ENCODE measurements around the gene SNX27. TPM values are rescaled to one million over a fixed set of nuclear protein-coding genes. Genes with fewer than 3 reads are reported as not detected.
"Not testable (repeated sequence)": the region's sequence is repeated elsewhere in the genome, so short reads cannot be mapped to it uniquely, and the experiment has no call there.

The SNX27 gene
- total RNA-seq, 1 donor, result 26.7 TPM

DNA sequence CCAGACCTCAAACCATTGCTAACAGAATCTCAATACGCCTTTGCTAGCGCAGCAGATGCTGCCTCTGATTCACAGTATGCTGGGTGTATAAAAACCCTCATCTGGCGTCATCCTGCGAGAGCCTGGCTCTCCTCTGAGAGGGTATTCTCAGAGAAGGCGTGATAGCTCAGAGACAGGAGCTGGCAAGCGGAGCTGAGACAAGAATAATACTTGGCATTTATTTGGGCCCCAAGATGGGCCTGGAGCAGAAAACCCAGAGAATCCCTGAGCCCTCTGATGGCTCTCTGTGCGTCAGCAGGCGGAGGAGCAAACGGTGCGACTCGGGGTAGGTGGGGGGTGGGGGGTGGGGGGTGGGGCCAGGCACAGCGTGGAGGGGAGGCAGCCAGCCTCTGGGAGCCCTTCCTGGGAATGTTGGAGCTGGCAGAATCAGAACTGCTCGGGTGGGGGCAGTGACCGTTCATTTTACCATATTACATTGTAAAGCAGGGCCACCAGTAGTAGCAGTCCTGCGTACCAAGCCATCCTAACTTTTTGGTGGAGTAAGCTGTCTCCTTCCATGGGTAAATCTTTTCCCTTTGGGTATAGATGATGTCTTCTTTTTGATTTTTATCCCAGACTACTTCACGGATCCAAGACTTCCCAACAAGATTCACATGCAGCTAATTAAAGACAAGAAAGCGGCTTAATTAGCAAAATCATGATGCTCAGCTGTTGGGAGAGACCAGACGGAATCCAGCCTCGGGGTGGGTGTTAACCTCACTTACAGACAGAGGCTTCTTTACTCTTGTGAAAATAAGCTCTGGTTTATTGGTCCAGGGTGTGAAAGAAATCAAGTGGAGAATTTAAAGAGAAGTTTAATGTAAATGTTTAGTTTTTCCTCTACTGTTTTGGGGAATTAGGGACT, 116.6 kb downstream of the SNX27 start:
- Histone ChIP-seq H3K4me1 (ENCODE audit: insufficient read depth, low read length) (no peaks in the 10 kb centered on the region), H3K4me3 (ENCODE audit: low read length) (no peak overlapping the region), H3K9me3 (ENCODE audit: low read depth, low read length) (no peaks in the 10 kb centered on the region), H3K27me3 (ENCODE audit: insufficient read depth, low read length) (peaks cover 23% of the 10 kb centered on the region)

DNA sequence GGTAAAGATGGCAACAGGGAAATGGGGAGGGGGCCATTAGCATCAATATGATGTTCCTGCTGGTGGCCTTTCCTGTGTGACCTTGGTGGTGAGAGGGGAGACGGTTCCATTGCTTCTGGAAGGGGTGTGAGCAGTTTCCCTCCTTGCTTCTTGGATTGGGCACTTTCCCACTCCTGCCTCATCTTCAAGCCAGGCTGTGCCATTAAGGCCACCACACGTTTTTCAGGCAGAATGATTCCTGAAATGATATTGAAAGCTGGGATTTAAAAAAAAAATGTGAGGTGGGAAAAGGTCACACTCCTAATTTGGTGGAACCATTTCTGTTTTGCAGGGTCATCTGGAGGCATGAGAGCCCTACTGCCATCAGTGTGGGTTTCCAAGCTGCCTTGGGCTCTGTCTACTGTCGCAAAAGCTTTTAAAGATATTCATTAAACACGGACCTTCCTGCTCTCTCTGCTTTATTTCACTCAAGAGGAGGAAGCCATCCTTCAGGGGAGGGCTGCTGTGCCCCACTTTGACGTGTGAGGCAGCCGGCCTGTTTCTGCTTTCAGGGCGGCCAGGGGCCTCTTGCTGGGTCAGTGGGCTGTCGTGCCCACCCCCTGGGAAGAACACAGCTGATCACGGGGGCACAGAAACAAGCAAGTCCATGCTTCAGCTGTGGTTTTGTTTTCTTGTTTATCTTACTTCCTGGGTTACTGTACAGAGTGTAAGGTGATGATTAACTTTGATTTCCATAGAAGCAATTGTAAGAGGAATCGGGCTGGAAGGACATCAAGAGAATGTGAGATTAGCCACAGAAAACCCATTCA, 117.5 kb downstream of the SNX27 start:
- Histone ChIP-seq H3K4me1 (ENCODE audit: insufficient read depth, low read length) (no peaks in the 10 kb centered on the region), H3K4me3 (ENCODE audit: low read length) (no peak overlapping the region), H3K27me3 (ENCODE audit: insufficient read depth, low read length) (peaks cover 17% of the 10 kb centered on the region), H3K9me3 (ENCODE audit: low read depth, low read length) (no peaks in the 10 kb centered on the region)

DNA sequence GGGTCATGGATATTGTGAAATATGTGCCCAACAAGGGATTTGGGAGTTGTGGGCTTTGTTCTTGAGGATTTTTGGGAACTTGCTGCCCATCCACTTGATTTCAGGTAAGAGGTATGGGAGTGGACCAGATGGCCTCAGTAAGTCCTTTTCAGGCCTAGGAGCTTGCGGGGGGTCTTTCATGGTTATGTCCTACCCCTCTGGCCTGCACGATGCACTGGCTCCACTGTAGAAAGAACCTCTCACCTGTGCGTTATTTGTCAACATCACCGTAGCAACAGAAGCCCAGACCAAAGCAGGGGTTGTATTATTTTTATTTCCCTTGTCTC, 118.1 kb downstream of the SNX27 start:
- Histone ChIP-seq H3K4me1 (ENCODE audit: insufficient read depth, low read length) (peaks cover 2% of the 10 kb centered on the region), H3K27me3 (ENCODE audit: insufficient read depth, low read length) (peaks cover 15% of the 10 kb centered on the region), H3K4me3 (ENCODE audit: low read length) (no peak overlapping the region), H3K9me3 (ENCODE audit: low read depth, low read length) (no peaks in the 10 kb centered on the region)

DNA sequence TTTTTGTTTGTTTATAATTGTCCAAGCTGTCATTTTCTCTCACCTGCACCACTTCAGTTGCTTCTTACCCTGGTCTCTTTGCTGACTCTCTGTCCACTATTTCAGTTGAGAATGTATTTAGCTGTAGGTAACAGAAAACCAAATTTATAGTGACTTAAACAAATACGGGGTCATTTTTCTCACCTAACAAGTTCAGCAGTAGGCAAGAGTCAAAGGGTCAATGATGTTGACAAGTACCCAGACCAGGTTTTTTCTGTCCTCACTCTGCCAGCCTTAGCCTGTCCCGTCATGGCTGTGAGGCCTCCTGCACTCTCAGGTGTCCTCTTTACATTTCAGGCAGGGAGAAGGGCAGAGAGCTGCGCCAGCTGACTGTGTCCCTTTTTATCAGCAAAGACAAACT, 121.3 kb downstream of the SNX27 start:
- Histone ChIP-seq H3K4me1 (ENCODE audit: insufficient read depth, low read length) (peaks cover 3% of the 10 kb centered on the region), H3K27me3 (ENCODE audit: insufficient read depth, low read length) (peaks cover 6% of the 10 kb centered on the region), H3K9me3 (ENCODE audit: low read depth, low read length) (peaks cover 13% of the 10 kb centered on the region), H3K4me3 (ENCODE audit: low read length) (no peak overlapping the region)

DNA sequence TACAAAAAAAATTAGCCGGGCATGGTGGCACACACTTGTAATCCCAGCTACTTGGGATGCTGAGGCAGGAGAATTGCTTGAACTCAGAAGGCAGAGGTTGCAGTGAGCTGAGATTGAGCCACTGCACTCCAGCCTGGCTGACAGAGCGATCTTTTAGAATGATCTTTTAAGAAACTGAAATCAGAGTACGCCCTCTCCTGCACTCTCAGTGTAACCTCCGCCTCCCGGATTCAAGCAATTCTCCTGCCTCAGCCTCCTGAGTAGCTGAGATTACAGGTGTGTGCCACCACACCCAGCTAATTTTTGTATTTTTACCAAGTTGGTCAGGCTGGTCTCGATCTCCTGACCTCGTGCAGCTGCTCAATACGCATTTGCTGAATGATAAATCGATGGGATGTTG, 122.1 kb downstream of the SNX27 start:
- not testable (repeated sequence) for H3K4me1 ChIP-seq (ENCODE audit: insufficient read depth, low read length); H3K27me3 ChIP-seq (ENCODE audit: insufficient read depth, low read length); H3K4me3 ChIP-seq (ENCODE audit: low read length)
- H3K9me3 ChIP-seq (ENCODE audit: low read depth, low read length), result peaks cover 13% of the 10 kb centered on the region

DNA sequence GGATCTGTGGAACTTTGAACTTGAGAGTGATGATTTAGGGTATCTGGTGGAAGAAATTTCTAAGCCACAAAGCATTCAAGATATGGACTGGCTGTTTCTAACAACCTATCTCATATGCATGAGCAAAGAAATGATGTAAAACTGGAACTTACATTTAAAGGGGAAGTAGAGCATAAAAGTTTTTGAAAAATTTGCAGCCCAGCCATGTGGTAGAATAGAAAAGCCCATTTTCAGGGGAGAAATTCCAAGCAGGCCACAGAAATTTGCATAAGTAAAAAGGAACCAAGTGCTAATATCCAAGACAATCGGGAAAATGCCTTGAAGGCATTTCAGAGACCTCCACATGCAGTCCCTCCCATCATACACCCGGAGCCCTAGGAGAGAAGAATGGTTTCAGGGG, 125.2 kb downstream of the SNX27 start:
- Histone ChIP-seq H3K4me1 (ENCODE audit: insufficient read depth, low read length) (peaks cover 3% of the 10 kb centered on the region), H3K27me3 (ENCODE audit: insufficient read depth, low read length) (peaks cover 3% of the 10 kb centered on the region), H3K9me3 (ENCODE audit: low read depth, low read length) (peaks cover 13% of the 10 kb centered on the region), H3K4me3 (ENCODE audit: low read length) (no peak overlapping the region)

DNA sequence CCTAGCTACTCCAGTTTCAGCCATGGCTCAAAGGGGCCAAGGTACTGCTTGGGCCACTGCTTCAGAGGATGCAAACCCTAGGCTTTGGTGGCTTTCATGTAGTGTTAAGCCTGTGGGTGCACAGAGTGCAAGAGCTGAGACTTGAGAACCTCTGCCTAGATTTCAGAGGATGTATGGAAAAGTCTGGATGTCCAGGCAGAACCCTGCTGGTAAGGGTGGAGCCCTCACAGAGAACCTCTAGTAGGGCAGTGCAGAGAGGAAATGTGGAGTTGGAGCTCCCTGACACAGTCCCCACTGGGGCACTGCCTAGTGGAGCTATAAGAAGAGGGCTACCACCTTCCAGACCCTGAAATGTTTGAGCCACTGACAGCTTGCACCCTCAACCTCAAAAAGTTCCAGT, 125.6 kb downstream of the SNX27 start:
- H3K4me3 ChIP-seq (ENCODE audit: low read length), result no peak overlapping the region
- H3K9me3 ChIP-seq (ENCODE audit: low read depth, low read length), result peaks cover 13% of the 10 kb centered on the region

DNA sequence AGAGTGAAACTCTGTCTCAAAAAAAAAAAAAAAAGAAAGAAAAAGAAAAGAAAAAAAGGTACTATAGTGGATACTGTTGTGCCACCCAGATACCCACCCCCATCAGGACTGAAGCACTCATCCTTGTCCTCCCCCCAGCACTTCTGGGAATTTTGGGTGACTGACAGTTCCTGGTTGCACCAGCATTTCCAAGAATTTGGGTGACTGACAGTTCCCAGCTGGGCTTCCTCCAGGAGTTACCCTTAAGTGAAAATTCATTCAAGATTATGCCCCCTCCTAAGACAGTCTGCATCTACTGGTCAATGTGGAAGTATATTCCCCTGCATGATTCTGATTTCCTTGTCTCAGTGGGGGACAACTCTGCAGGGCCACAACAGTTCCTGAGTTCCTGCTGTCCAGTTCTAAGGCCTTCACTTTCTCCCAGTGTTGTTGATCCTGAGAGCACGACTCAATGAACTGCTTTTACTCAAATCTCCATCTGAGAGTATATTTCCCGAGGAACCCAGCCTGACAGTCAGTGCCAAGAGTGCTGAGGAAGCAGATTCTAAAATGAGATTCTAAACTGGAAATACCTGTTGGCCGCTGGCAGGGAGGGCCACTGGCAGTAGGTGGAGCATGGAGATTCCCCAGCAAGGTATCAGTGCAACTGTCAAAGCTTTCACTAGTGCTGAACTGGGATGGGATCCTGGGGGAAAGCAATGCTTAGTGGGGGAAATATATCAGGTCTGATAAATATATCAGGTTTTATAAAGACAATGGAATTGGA, 127.9 kb downstream of the SNX27 start:
- Histone ChIP-seq H3K27me3 (ENCODE audit: insufficient read depth, low read length) (peaks cover 12% of the 10 kb centered on the region), H3K4me1 (ENCODE audit: insufficient read depth, low read length) (peaks cover 2% of the 10 kb centered on the region), H3K4me3 (ENCODE audit: low read length) (no peak overlapping the region), H3K9me3 (ENCODE audit: low read depth, low read length) (peaks cover 13% of the 10 kb centered on the region)

More for the DNA sequence above, 125.6 kb downstream of the SNX27 start:
- Histone ChIP-seq H3K27me3 (ENCODE audit: insufficient read depth, low read length) (peaks cover 3% of the 10 kb centered on the region), H3K4me1 (ENCODE audit: insufficient read depth, low read length) (peaks cover 3% of the 10 kb centered on the region)

DNA sequence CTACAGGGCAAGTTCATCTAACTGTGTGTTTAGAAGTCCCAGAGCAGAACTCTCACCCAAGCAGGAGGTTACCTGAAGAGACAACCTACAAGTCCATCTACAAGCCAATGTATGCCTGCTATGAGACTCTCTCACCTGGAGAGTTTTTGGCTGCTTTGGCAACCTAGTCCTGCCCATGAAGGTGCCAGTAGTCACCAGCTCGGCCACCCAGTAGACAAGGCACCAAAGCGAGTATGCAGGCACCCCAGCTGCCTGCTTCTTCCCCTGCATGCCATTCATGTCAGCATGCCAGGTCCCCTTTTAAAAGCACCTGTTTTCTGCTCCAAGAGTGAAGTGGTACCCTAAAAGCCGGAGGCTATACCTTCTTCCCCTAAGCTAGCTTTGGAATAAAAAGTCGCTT, 129.7 kb downstream of the SNX27 start:
- peaks cover 21% of the 10 kb centered on the region for H3K27me3 ChIP-seq (ENCODE audit: insufficient read depth, low read length)
- no peaks in the 10 kb centered on the region for H3K4me1 ChIP-seq (ENCODE audit: insufficient read depth, low read length)
- H3K9me3 ChIP-seq (ENCODE audit: low read depth, low read length), result peaks cover 13% of the 10 kb centered on the region
- H3K4me3 ChIP-seq (ENCODE audit: low read length), result no peak overlapping the region

Other genes with a start within 250 kb of the SNX27 start
- gene SELENBP1, start 239.3 kb upstream of the SNX27 start, total RNA-seq, result not detected
- 148 TPM for gene PSMB4, start 212.5 kb upstream of the SNX27 start, total RNA-seq
- gene POGZ, start 152.6 kb upstream of the SNX27 start, total RNA-seq, result 48.0 TPM
- 1.7 TPM for gene CGN, start 100.7 kb upstream of the SNX27 start, total RNA-seq
- gene TUFT1, start 71.7 kb upstream of the SNX27 start, total RNA-seq, result 4.0 TPM
- not detected for gene CELF3, start 104.8 kb downstream of the SNX27 start, total RNA-seq
- not detected for gene RIIAD1, start 109.5 kb downstream of the SNX27 start, total RNA-seq
- gene MRPL9, start 151.4 kb downstream of the SNX27 start, total RNA-seq, result 78.4 TPM
- gene TDRKH, start 178.4 kb downstream of the SNX27 start, total RNA-seq, result 1.2 TPM
- gene LINGO4, start 193.4 kb downstream of the SNX27 start, total RNA-seq, result under 0.01 TPM
- gene RORC, start 219.8 kb downstream of the SNX27 start, total RNA-seq, result 1.7 TPM
- gene C2CD4D, start 227.8 kb downstream of the SNX27 start, total RNA-seq, result 0.21 TPM
- gene THEM5, start 241.7 kb downstream of the SNX27 start, total RNA-seq, result not detected

All from mononuclear cell (primary cell).